Thyroid gland (tissue), 4 donors: ENCODE results near the gene ALKBH4.

Source experiments
- CTCF ChIP-seq, 6 experiments: fragments of 200-600 bp in 3 of 6; fragments of 450-650 bp in 3 of 6; sonication (generic) in 3 of 6; IDR thresholded peaks; one replicate each; pipeline ENCODE4 v1.5.1; 2016 to 2019; ENCODE audit warnings: antibody characterized with exemption in 6 of 6, mild to moderate bottlenecking in 2 of 6, inconsistent platforms in 1 of 6, moderate library complexity in 1 of 6
- POLR2A ChIP-seq, 2 donors: fragments of 450-650 bp; IDR thresholded peaks; one replicate each; pipeline ENCODE4 v1.6.1; 2017; ENCODE audit warnings: antibody characterized with exemption in 2 of 2, mild to moderate bottlenecking in 2 of 2, moderate library complexity in 1 of 2

GRCh38 chr7:102447311-102447710 is 17.4 kb downstream of the ALKBH4 start:
- TF ChIP-seq CTCF (IDR thresholded peaks at IDR 0.05) (no peak), POLR2A (IDR thresholded peaks at IDR 0.05) (no peak)
